HUDEP-2 (cell line): ENCODE results near the gene WASHC3.

Source experiments
- DNase-seq, 76 experiments: peaks; one replicate each; lab custom pipeline; 2025; ENCODE audit not compliant: unreplicated experiment in 76 of 76; lab: John Stamatoyannopoulos, UW

WASHC3 gene

GRCh38 chr12:101982307-101982706 lies 79.5 kb downstream of the WASHC3 start:
- DNase-seq: no peak

DNA sequence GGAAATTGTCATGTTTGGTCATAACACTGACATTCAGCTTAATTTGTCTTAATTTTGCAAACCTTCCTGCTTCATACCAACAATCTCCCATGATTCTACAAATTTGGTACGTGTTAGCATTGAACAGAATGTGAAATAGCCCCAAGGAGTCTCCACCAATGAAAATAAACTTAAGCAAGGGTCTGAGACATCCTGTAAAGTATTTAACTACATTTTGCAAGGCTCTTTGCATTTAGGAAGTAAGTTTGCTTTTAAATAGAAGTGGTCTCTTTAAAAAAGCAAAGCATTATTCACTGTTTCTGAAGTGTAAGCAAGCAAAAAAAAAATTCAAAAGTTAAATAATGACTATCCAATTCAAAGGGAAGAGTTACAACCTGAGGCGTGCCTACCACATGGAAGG lies 79.9 kb downstream of the WASHC3 start:
- no peak for DNase-seq

DNA sequence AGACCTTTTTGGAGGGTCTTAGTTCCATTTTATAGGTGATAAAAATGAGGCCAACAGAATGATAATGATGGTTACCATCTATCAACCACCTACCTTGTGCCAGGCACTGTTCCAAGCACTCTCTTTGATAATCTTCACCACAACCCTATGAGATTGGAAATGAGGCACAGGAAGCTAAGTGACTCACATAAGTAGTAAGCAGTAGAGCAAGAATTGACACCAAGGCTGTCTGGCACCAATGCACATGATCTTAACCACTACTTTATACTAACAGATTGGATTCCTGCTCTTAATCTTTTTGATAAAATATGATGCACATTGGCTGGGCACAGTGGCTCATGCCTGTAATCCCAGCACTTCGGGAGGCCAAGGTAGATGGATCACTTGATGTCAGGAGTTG lies 93.0 kb downstream of the WASHC3 start:
- peak in 2 of 76 experiments; percentile 2 to 11 for DNase-seq

GRCh38 chr12:101967506-101967905 lies 94.3 kb downstream of the WASHC3 start:
- no peak for DNase-seq

GRCh38 chr12:101966496-101966895 lies 95.3 kb downstream of the WASHC3 start:
- DNase-seq: no peak

DNA sequence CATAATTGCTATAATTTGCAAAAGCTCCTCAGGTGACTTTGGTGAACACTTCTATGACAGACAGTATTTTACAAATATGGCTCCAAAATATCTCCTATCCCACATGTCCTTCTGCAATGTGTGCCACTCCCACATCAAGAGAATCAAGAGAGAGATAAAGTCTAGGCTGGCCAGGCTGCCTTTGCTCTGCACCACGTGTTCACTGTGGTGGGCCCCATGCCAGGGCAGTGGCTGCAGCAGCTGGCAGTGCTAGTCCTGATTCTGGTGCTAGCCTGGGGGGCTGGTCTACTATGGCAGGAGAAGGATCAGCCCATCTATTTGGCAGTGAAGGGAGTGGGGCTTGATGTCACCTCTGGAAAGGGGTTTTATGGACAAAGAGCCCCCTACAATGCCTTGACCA lies 98.1 kb downstream of the WASHC3 start:
- peak in 75 of 76 experiments; percentile 28 to 92 (median 82) for DNase-seq
